PFSK-1 (cell line): ENCODE measurements around the gene MAST4.

ENCODE experiments used
- FOXP2 ChIP-seq: optimal IDR thresholded peaks from 2 replicates; pipeline ENCODE3; 2011; ENCODE audit warnings: borderline replicate concordance, control low read depth, inconsistent platforms; ENCODE audit not compliant: insufficient read depth; ENCODE audit errors: extremely low read length, extremely low read depth
- POLR2AphosphoS5 ChIP-seq: IDR thresholded peaks from 2 replicates; pipeline ENCODE4 v1.6.1; 2012; ENCODE audit warnings: low read depth, mild to moderate bottlenecking, control low read depth, low read length, moderate library complexity
- SIN3A ChIP-seq: IDR thresholded peaks from 2 replicates; pipeline ENCODE4 v1.6.1; 2012; ENCODE audit warnings: mild to moderate bottlenecking, low read length, moderate library complexity, borderline replicate concordance; ENCODE audit not compliant: insufficient read depth
- TAF1 ChIP-seq: IDR thresholded peaks from 2 replicates; pipeline ENCODE4 v1.6.1; 2012; ENCODE audit warnings: low read length, control low read depth, borderline replicate concordance; ENCODE audit not compliant: insufficient read depth
- TF ChIP-seq, protein P1 (sequence below), 2 experiments: IDR thresholded peaks; 2 replicates each; pipeline versions ENCODE4 v1.6.1 to v1.8.0; 2011 to 2012; ENCODE audit warnings: low read depth in 2 of 2, low read length in 2 of 2, control low read depth in 1 of 2, inconsistent platforms in 1 of 2, mild to moderate bottlenecking in 1 of 2, moderate library complexity in 1 of 2; ENCODE audit not compliant: insufficient read depth in 1 of 2

MAST4 gene

GRCh38 chr5:67002832-67003684 is 406.9 kb downstream of the MAST4 start:
- TF ChIP-seq TAF1 (no peak), POLR2AphosphoS5 (no peak), FOXP2 (no peak), SIN3A (no peak)
- TF ChIP-seq, protein P1, sequence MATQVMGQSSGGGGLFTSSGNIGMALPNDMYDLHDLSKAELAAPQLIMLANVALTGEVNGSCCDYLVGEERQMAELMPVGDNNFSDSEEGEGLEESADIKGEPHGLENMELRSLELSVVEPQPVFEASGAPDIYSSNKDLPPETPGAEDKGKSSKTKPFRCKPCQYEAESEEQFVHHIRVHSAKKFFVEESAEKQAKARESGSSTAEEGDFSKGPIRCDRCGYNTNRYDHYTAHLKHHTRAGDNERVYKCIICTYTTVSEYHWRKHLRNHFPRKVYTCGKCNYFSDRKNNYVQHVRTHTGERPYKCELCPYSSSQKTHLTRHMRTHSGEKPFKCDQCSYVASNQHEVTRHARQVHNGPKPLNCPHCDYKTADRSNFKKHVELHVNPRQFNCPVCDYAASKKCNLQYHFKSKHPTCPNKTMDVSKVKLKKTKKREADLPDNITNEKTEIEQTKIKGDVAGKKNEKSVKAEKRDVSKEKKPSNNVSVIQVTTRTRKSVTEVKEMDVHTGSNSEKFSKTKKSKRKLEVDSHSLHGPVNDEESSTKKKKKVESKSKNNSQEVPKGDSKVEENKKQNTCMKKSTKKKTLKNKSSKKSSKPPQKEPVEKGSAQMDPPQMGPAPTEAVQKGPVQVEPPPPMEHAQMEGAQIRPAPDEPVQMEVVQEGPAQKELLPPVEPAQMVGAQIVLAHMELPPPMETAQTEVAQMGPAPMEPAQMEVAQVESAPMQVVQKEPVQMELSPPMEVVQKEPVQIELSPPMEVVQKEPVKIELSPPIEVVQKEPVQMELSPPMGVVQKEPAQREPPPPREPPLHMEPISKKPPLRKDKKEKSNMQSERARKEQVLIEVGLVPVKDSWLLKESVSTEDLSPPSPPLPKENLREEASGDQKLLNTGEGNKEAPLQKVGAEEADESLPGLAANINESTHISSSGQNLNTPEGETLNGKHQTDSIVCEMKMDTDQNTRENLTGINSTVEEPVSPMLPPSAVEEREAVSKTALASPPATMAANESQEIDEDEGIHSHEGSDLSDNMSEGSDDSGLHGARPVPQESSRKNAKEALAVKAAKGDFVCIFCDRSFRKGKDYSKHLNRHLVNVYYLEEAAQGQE (IDR thresholded peaks at IDR 0.05; ENCODE audit: insufficient read depth in 1 of 2, low read depth in 2 of 2, low read length in 2 of 2), result no peak

GRCh38 chr5:67003685-67003934 is 407.4 kb downstream of the MAST4 start:
- TF ChIP-seq POLR2AphosphoS5 (no peak), FOXP2 (no peak)

DNA sequence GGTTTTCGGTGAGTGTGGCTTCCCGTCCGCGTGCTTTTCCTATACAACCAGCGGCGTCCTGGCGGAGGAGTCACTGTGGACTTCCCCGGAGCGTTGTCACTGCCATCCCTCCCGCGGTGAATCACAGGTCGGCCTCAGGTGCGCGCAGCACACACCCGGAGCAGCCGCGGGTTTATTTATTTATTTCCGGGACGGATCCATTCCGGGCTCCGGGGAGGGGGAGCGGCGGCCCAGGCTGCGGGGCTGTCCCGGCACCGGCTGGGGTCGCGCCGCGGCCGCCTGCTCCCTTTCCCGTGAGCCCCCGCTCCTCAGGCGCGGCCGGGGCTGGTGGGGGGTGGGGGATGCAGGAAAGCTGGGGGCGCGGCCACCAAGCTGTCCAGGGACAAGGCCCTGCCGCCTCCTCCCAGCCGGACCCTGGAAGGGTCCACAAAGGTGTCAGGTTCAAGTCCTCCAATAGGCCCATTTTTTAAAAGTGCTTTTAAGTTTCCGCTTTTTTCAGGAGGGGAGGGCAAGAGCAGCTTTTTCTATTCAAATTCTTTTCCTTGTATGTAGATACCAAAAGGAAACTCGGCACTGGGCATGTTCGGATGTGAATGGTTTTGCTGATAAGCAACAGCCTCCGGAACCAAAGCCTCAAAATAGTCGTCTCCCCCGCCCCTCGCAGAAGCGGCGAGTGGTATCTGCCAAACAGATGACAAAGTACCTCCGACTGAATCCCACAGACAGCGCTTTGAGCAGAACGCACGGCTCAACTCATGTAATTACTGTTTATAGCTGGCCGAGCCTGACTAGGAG is 407.9 kb downstream of the MAST4 start:
- TF ChIP-seq, protein P1 (IDR thresholded peaks at IDR 0.05; ENCODE audit: insufficient read depth in 1 of 2, low read depth in 2 of 2, low read length in 2 of 2), result no peak
- TF ChIP-seq FOXP2 (peak; percentile 55), POLR2AphosphoS5 (peak; percentile 72), SIN3A (no peak), TAF1 (peak; percentile 25; the same call in 1 of the 2 replicates)

DNA sequence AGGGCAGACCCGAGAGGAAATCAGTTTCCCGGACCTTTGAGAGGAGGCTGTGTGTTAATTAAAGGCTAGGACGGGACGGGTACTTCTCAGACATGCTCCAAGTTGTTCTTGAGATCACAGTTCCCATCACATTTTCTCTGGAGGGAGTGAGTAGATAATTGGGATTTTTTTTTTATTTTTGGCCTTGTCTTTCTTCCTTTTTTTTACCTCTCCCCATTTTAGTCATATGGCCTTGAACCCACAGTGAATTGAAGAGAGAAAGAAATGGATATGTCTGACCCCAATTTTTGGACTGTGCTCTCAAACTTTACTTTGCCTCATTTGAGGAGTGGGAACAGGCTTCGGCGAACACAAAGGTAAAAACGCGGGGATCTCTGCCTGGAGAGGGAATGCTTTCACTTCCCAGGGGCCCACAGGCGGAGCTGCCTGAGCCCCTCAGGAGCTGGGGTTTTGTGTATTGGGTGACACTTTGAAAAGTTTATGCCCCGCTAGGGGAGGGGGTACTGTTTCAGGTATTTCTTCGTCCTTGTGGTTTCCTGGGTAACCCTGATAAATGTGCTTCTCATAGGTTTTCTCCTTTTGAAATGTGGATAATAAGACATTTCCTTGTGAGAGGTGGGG is 408.6 kb downstream of the MAST4 start:
- TF ChIP-seq FOXP2, result no peak
- TF ChIP-seq SIN3A, result no peak

GRCh38 chr5:67005737-67006499 is 409.7 kb downstream of the MAST4 start:
- TF ChIP-seq POLR2AphosphoS5 (no peak), FOXP2 (no peak), SIN3A (no peak), TAF1 (no peak)
- TF ChIP-seq, protein P1 (IDR thresholded peaks at IDR 0.05; ENCODE audit: insufficient read depth in 1 of 2, low read depth in 2 of 2, low read length in 2 of 2), result no peak
